ENCODE data around the gene RREB1. TPM values are rescaled to one million over a fixed set of nuclear protein-coding genes. Genes with fewer than 3 reads are reported as not detected.

RREB1 gene
- polyA plus RNA-seq, 1 experiment, result 2.6 TPM

- TF ChIP-seq CTCF (IDR thresholded peaks at IDR 0.05; ENCODE audit: low read depth, low read length), result no peak
- H3K27ac ChIP-seq (ENCODE audit: low read depth, low read length), result no peak overlapping the region
- CTCF ChIA-PET, result interaction anchor here (0.5 to 4.4 kb wide), 3 partner anchors 12 to 530 kb away, joined by 3 to 27 read pairs (median 6); no protein-coding TSS in a partner anchor
- H3K4me3 ChIP-seq (ENCODE audit: low read depth, low read length), result no peak overlapping the region
- POLR2A ChIA-PET, result interaction anchor here (1.1 kb wide), 1 partner anchor 108 kb away, joined by 3 read pairs; no protein-coding TSS in a partner anchor
- no peak for DNase-seq (ENCODE audit: low read depth, low spot score)
- H3K27me3 ChIP-seq (ENCODE audit: control insufficient read depth, insufficient read depth, low read length), result no peaks in the 10 kb centered on the region
- peaks cover 18% of the 10 kb centered on the region for H3K9me3 ChIP-seq (ENCODE audit: control insufficient read depth, insufficient read depth, low read length)
Measured at GRCh38 chr6:7254980-7255835, 147.4 kb downstream of the RREB1 start.

GRCh38 chr6:7255918-7256317 lies 148.2 kb downstream of the RREB1 start:
- no peak for TF ChIP-seq CTCF (IDR thresholded peaks at IDR 0.05; ENCODE audit: low read depth, low read length)
- DNase-seq (ENCODE audit: low read depth, low spot score), result no peak
- H3K4me3 ChIP-seq (ENCODE audit: low read depth, low read length), result no peak overlapping the region
- no peaks in the 10 kb centered on the region for H3K27me3 ChIP-seq (ENCODE audit: control insufficient read depth, insufficient read depth, low read length)
- ChIA-PET CTCF (interaction anchor here (0.5 to 4.4 kb wide), 3 partner anchors 13 to 531 kb away, joined by 3 to 27 read pairs (median 6); no protein-coding TSS in a partner anchor), POLR2A (no interaction called here)
- peaks cover 18% of the 10 kb centered on the region for H3K9me3 ChIP-seq (ENCODE audit: control insufficient read depth, insufficient read depth, low read length)
- no peak overlapping the region for H3K27ac ChIP-seq (ENCODE audit: low read depth, low read length)

DNA sequence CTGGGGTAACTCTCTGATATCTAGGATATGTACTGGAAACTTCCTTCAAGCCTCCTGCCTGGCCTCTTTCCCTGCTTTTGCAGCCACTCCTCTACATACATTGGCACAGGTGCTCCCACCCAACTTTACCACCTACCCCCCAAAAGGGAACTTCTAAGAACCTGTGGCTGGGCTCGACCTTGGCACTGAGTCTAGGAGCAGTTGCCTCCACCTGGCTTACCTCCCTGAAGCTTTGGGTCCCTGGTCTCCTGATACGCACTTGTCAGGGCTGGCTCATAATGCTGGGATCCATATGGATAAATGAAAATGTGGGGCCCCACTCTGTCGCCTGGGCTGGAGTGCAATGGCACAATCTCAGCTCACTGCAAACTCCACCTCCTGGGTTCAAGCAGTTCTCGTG lies 149.0 kb downstream of the RREB1 start:
- peaks cover 18% of the 10 kb centered on the region for H3K9me3 ChIP-seq (ENCODE audit: control insufficient read depth, insufficient read depth, low read length)
- TF ChIP-seq CTCF (IDR thresholded peaks at IDR 0.05; ENCODE audit: low read depth, low read length), result no peak
- CTCF ChIA-PET, result interaction anchor here (4.4 kb wide), 1 partner anchor 13 kb away, joined by 27 read pairs; no protein-coding TSS in a partner anchor

DNA sequence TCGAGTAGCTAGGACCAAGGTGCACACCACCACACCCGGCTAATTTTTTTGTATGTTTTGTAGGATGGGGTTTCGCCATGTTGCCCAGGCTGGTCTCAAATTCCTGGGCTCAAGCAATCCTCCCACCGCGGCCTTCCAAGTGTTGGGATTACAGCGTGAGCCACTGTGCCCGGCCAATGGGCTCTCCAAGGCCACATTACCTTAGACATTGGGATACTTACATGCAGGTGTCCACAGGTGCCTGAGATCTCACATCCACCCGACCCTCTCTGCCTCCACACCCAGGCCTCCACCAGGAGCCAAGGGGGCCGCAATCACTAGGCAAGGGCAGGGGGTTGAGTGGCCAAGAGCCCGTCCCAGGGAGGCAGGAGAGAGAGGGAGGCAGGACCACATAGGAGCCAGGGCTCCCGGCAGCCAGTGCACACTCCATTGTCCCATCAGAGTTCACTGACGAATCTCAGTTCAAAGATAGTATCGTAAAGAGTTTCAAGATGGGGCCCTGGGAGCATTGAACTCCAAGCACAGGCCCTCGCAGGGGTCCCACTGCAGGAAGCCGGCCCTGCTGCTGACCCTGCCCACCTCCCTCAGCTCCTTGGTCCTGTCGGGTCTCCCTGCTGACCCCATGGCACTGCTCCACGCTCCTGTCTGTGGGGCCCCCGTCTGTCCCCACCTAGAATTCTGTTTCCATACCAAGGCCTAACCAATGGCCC lies 149.9 kb downstream of the RREB1 start:
- ChIA-PET CTCF (interaction anchor here (1.0 to 4.4 kb wide), 2 partner anchors 14 kb away, joined by 4 to 27 read pairs; no protein-coding TSS in a partner anchor), POLR2A (no interaction called here)
- no peak for DNase-seq (ENCODE audit: low read depth, low spot score)
- Histone ChIP-seq H3K27ac (ENCODE audit: low read depth, low read length) (no peak overlapping the region), H3K4me3 (ENCODE audit: low read depth, low read length) (no peak overlapping the region), H3K9me3 (ENCODE audit: control insufficient read depth, insufficient read depth, low read length) (peaks cover 18% of the 10 kb centered on the region), H3K27me3 (ENCODE audit: control insufficient read depth, insufficient read depth, low read length) (no peaks in the 10 kb centered on the region)
- TF ChIP-seq CTCF (IDR thresholded peaks at IDR 0.05; ENCODE audit: low read depth, low read length), result no peak

More for the DNA sequence above, 149.0 kb downstream of the RREB1 start:
- no peak for DNase-seq (ENCODE audit: low read depth, low spot score)
- H3K4me3 ChIP-seq (ENCODE audit: low read depth, low read length), result no peak overlapping the region
- no peaks in the 10 kb centered on the region for H3K27me3 ChIP-seq (ENCODE audit: control insufficient read depth, insufficient read depth, low read length)
- H3K27ac ChIP-seq (ENCODE audit: low read depth, low read length), result no peak overlapping the region
- POLR2A ChIA-PET, result no interaction called here
